HL-60 (cell line): ENCODE results near the gene TRAP1.

ENCODE experiments used
- GABPA ChIP-seq: IDR thresholded peaks from 2 replicates; pipeline ENCODE4 v1.6.1; 2012; ENCODE audit warnings: low read depth
- POLR2AphosphoS5 ChIP-seq: IDR thresholded peaks from 2 replicates; pipeline ENCODE4 v1.6.1; 2012; ENCODE audit warnings: low read depth
- TF ChIP-seq, protein P1 (sequence below): IDR thresholded peaks from one replicate; pipeline ENCODE4 v1.5.1; 2011; ENCODE audit warnings: low read length, control low read depth, inconsistent platforms; ENCODE audit not compliant: insufficient read depth
- TF ChIP-seq, protein P2 (sequence below): IDR thresholded peaks from 2 replicates; pipeline ENCODE4 v1.6.1; 2012; ENCODE audit warnings: low read depth; ENCODE audit not compliant: insufficient replicate concordance

- TF ChIP-seq, protein P1, sequence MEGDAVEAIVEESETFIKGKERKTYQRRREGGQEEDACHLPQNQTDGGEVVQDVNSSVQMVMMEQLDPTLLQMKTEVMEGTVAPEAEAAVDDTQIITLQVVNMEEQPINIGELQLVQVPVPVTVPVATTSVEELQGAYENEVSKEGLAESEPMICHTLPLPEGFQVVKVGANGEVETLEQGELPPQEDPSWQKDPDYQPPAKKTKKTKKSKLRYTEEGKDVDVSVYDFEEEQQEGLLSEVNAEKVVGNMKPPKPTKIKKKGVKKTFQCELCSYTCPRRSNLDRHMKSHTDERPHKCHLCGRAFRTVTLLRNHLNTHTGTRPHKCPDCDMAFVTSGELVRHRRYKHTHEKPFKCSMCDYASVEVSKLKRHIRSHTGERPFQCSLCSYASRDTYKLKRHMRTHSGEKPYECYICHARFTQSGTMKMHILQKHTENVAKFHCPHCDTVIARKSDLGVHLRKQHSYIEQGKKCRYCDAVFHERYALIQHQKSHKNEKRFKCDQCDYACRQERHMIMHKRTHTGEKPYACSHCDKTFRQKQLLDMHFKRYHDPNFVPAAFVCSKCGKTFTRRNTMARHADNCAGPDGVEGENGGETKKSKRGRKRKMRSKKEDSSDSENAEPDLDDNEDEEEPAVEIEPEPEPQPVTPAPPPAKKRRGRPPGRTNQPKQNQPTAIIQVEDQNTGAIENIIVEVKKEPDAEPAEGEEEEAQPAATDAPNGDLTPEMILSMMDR = no peak
- TF ChIP-seq GABPA (no peak), POLR2AphosphoS5 (no peak)
- TF ChIP-seq, protein P2, sequence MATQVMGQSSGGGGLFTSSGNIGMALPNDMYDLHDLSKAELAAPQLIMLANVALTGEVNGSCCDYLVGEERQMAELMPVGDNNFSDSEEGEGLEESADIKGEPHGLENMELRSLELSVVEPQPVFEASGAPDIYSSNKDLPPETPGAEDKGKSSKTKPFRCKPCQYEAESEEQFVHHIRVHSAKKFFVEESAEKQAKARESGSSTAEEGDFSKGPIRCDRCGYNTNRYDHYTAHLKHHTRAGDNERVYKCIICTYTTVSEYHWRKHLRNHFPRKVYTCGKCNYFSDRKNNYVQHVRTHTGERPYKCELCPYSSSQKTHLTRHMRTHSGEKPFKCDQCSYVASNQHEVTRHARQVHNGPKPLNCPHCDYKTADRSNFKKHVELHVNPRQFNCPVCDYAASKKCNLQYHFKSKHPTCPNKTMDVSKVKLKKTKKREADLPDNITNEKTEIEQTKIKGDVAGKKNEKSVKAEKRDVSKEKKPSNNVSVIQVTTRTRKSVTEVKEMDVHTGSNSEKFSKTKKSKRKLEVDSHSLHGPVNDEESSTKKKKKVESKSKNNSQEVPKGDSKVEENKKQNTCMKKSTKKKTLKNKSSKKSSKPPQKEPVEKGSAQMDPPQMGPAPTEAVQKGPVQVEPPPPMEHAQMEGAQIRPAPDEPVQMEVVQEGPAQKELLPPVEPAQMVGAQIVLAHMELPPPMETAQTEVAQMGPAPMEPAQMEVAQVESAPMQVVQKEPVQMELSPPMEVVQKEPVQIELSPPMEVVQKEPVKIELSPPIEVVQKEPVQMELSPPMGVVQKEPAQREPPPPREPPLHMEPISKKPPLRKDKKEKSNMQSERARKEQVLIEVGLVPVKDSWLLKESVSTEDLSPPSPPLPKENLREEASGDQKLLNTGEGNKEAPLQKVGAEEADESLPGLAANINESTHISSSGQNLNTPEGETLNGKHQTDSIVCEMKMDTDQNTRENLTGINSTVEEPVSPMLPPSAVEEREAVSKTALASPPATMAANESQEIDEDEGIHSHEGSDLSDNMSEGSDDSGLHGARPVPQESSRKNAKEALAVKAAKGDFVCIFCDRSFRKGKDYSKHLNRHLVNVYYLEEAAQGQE = no peak
Measured at GRCh38 chr16:3618769-3619141, 98.6 kb downstream of the TRAP1 start.
